ENCODE measurements around the gene SF3B5. TPM values are rescaled to one million over a fixed set of nuclear protein-coding genes. Genes with fewer than 3 reads are reported as not detected.
"Not testable (repeated sequence)": the region's sequence is repeated elsewhere in the genome, so short reads cannot be mapped to it uniquely, and the experiment has no call there.

The SF3B5 gene
- total and polyA plus RNA-seq, 9 of the 15 experiments (the other 6 are each of a cell fraction or from before 2014, with no cell fraction given) = 238 to 1,211 (median 407) TPM

- H3K27ac ChIP-seq (ENCODE audit: extremely low read depth, low read depth, low read length); H3K9ac ChIP-seq (ENCODE audit: insufficient read depth in 1 of 2, low read depth in 2 of 2, low read length in 2 of 2); in situ Hi-C loops (cut with MboI); ATAC-seq; H4K20me1 ChIP-seq (replicated peaks; ENCODE audit: control insufficient read depth, insufficient read depth, low read length); H3K36me3 ChIP-seq (ENCODE audit: control insufficient read depth, insufficient read depth, low read length); BruUV-seq (replicated peaks); H3K9me1 ChIP-seq (ENCODE audit: control insufficient read depth, insufficient read depth, low read length); H2AFZ ChIP-seq (ENCODE audit: low read depth, low read length); H3K4me3 ChIP-seq; H3K4me2 ChIP-seq (ENCODE audit: insufficient read depth, low read length); H3K79me2 ChIP-seq (ENCODE audit: control insufficient read depth, insufficient read depth, low read length); H3K9me3 ChIP-seq (replicated peaks; ENCODE audit: control insufficient read depth, insufficient read depth, low read depth, low read length); CTCF ChIA-PET (ENCODE audit: low intra/inter-chr PET ratio); H3K27me3 ChIP-seq (ENCODE audit: control insufficient read depth in 2 of 2, insufficient read depth in 2 of 2, low read length in 2 of 2); FAIRE-seq: not testable (repeated sequence)
- 12% methylated on average over 3 of the region's 3 CpGs for WGBS (ENCODE audit: insufficient coverage, low coverage, missing lambda C conversion rate)
- intact Hi-C loops (cut with micrococcal nuclease) = loop anchor here (2.0 kb wide), 1 partner anchor 18 kb away; no protein-coding TSS in a partner anchor
- POLR2A ChIA-PET = interaction anchor here (0.9 to 1.1 kb wide), 2 partner anchors 12 to 13 kb away, joined by 3 to 4 read pairs; partner anchors contain the start of gene SF3B5
- TF ChIP-seq CBFA2T3 (IDR thresholded peaks at IDR 0.05) (peak; percentile 55), ARID1B (IDR thresholded peaks at IDR 0.05) (peak; percentile 36; the same call in 1 of the 2 replicates), SMARCA4 (IDR thresholded peaks at IDR 0.05) (peak; percentile 46; the same call in 1 of the 2 replicates), FOXJ2 (tag; IDR thresholded peaks at IDR 0.05) (peak; percentile 52; the same call in 1 of the 2 replicates), VEZF1 (CRISPR knock-in tag; IDR thresholded peaks at IDR 0.05) (peak; percentile 69), DPF2 (IDR thresholded peaks at IDR 0.05) (peak; percentile 59; the same call in 1 of the 2 replicates)
- DNase-seq (ENCODE audit: extremely low read depth in 1 of 4, low spot score in 3 of 4) = peak in 1 of 4 experiments; percentile 30
- peaks cover 9 to 24% of the 10 kb centered on the region in 2 experiments; a peak in 4 of 5 replicates for H3K4me1 ChIP-seq (replicated peaks in 1 of 2; ENCODE audit: control insufficient read depth in 2 of 2, insufficient read depth in 2 of 2, low read length in 2 of 2)
These were observed 13.0 kb downstream of the SF3B5 start for GRCh38 chr6:144082412-144082811.
